Large intestine (tissue), 3 donors: ENCODE data around the gene POLR1G. TPM values are rescaled to one million over a fixed set of nuclear protein-coding genes. Genes with fewer than 3 reads are reported as not detected.
A peak's percentile ranks its signal among the peaks of the same experiment; 100 is the strongest.

Experiments
- DNase-seq, 2 donors: peaks; one replicate each; pipeline versions ENCODE4 v3.0.0 to v3.0.0-alpha.2; 2013
- H3K27ac ChIP-seq: one replicate; pipeline ENCODE4 v1.5.1; 2013; ENCODE audit warnings: low read length
- H3K27me3 ChIP-seq: 2 replicates; pipeline ENCODE4 v1.6.1; 2013; ENCODE audit warnings: low read length; ENCODE audit not compliant: control insufficient read depth, insufficient read depth
- H3K36me3 ChIP-seq: 2 replicates; pipeline ENCODE4 v1.6.1; 2013; ENCODE audit warnings: low read length; ENCODE audit not compliant: control insufficient read depth, insufficient read depth
- H3K4me1 ChIP-seq: one replicate; pipeline ENCODE4 v1.6.1; 2013; ENCODE audit warnings: low read length; ENCODE audit not compliant: control insufficient read depth, insufficient read depth
- H3K4me3 ChIP-seq: one replicate; pipeline ENCODE4 v1.5.1; 2013; ENCODE audit warnings: low read length
- H3K9me3 ChIP-seq: one replicate; pipeline ENCODE4 v1.6.1; 2013; ENCODE audit warnings: mild to moderate bottlenecking, low read depth, low read length, moderate library complexity; ENCODE audit not compliant: control insufficient read depth
- WGBS: methylation state at CpG from one replicate; pipeline ENCODE4 v1.1.5; 2013; ENCODE audit warnings: low lambda C conversion rate; ENCODE audit not compliant: insufficient coverage; 5-methylcytosine and 5-hydroxymethylcytosine counted together
- polyA plus RNA-seq: library from polyadenylated mRNA; unstranded; fragments of 120-200 nt; gene quantifications from one replicate; pipeline ENCODE4 v1.2.1, GENCODE V29; 2013

The POLR1G gene
- polyA plus RNA-seq, 1 donor: 4.1 TPM

DNA sequence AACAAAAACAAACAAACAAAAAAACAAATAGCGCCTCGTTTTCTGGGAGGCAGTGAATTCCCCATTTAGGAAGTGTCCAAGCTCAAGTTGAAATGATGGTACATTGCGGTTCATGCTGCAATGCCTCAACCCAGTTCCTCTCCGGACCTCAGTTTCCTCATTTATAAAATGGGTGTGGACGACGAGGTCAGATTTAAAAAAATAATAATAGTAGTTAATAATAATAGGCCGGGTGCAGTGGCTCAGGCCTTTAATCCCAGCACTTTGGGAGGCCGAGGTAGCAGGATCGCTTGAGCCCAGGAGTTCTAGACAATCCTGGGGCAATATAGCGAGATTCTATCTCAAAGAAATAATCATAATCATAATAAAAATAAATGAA is 32.7 kb downstream of the POLR1G start:
- Histone ChIP-seq H3K4me1 (peaks cover 9% of the 10 kb centered on the region), H3K9me3 (no peaks in the 10 kb centered on the region), H3K36me3 (no peaks in the 10 kb centered on the region), H3K27ac (no peak overlapping the region), H3K27me3 (no peaks in the 10 kb centered on the region), H3K4me3 (peak overlapping the region; percentile 44)
- no peak for DNase-seq
- no CpG with 5 or more reads among the region's 10 CpGs for WGBS

DNA sequence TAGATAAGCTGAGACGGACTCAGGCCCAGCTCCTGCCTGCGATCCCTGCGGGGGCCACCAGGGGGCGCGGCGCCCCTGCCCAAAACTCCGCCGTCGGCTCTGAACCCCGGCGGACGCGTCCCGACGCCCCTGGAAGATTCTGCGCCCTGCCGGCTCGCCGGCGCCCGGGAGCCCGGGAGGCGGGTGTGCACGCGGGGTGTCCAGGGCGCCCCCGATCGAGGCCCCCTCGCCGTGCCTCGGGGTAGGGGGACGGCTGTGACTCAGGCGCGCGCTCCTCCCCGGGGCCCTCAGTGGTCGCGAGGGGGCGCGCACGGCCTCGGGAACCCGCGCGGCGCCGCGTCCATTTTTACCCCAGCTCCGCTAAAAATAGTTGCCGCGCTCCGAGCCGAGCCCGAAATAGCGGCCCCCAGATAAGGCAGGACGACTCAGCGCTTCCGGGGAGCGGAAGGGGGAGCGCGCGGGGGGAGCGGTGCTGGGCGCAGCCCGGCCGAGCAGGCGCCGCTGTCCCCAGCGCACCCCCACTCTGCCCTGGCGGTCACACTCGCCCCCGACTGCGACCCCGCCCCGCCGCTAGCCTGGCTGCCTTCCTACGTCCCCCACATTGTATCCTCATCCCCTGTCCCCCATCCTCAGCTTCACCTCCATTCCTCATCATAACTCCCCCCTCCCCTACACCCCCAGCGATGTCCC is 33.3 kb downstream of the POLR1G start:
- WGBS: no CpG with 5 or more reads among the region's 78 CpGs
- Histone ChIP-seq H3K4me1 (peaks cover 14% of the 10 kb centered on the region), H3K4me3 (peak overlapping the region; percentile 44), H3K27me3 (no peaks in the 10 kb centered on the region), H3K9me3 (no peaks in the 10 kb centered on the region), H3K36me3 (no peaks in the 10 kb centered on the region), H3K27ac (peak overlapping the region; percentile 37)
- peak; percentile 66 to 79 for DNase-seq

DNA sequence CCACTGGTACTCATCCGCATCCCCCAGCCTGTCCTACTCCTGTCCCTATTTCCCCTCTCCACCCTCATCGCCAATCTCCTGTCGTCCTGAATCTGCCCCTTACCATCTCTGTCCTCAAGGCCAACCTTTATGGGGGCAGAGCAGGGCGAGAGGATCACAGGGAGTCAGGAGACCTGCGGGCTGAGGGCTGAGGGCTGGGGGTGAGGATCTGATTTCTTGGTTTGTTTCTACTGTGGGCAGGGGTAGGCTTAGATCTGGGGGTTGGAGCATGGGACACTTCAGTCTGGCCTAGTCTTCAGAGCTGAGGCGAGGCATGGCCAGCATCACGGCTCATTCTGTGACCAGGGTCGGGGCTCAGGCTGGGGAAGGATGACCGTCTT is 33.8 kb downstream of the POLR1G start:
- Histone ChIP-seq H3K4me3 (peak overlapping the region; percentile 44), H3K27ac (peak overlapping the region; percentile 17), H3K4me1 (peaks cover 16% of the 10 kb centered on the region), H3K27me3 (no peaks in the 10 kb centered on the region), H3K36me3 (no peaks in the 10 kb centered on the region), H3K9me3 (no peaks in the 10 kb centered on the region)
- no CpG with 5 or more reads among the region's 9 CpGs for WGBS
- DNase-seq: no peak

DNA sequence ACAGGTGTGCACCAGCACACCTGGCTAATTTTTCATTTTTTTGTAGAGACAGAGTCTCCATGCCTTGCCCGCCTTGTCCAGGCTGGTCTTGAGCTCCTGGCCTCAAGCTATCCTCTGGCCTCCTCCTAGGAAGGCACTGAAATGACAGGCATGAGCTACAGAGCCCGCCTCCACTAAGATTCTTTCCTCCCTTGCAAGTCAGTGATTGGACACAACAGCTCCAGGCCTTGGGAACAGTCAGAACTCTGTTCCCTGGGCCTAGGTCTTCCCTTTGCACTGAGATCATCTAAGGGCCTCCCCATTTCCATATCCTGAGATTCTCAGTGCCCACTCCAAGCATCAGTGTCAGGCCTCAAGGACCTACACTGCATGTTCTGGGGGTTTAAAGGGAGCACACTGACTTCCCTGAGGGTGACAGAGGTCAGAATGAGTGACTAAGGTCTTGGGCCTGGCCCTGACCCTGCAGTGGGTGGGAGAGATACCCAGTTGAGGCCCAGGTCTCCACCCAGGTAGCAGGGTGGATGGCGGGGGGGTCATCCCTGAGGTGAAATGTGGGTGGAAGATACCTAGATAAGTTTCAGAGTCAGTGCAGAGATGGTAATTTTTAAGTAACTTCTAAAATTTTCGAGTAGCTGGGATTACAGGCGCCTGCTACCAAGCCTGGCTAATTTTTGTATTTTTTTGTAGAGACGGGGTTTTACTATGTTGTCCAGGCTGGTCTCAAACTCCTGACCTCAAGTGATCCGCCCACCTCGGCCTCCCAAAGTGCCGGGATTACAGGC is 34.6 kb downstream of the POLR1G start:
- Histone ChIP-seq H3K4me3 (no peak overlapping the region), H3K4me1 (peaks cover 17% of the 10 kb centered on the region), H3K27me3 (no peaks in the 10 kb centered on the region), H3K9me3 (no peaks in the 10 kb centered on the region), H3K36me3 (no peaks in the 10 kb centered on the region), H3K27ac (no peak overlapping the region)
- WGBS: no CpG with 5 or more reads among the region's 9 CpGs
- DNase-seq: no peak

GRCh38 chr19:45442408-45442777 is 35.9 kb downstream of the POLR1G start:
- H3K27ac ChIP-seq: no peak overlapping the region
- H3K36me3 ChIP-seq: no peaks in the 10 kb centered on the region
- peaks cover 28% of the 10 kb centered on the region for H3K4me1 ChIP-seq
- WGBS: no CpG with 5 or more reads among the region's 2 CpGs
- H3K9me3 ChIP-seq: no peaks in the 10 kb centered on the region
- H3K4me3 ChIP-seq: no peak overlapping the region
- no peaks in the 10 kb centered on the region for H3K27me3 ChIP-seq
- no peak for DNase-seq

- Histone ChIP-seq H3K27me3 (no peaks in the 10 kb centered on the region), H3K36me3 (no peaks in the 10 kb centered on the region), H3K27ac (peak overlapping the region; percentile 51), H3K9me3 (no peaks in the 10 kb centered on the region), H3K4me3 (peak overlapping the region; percentile 64), H3K4me1 (peaks cover 34% of the 10 kb centered on the region)
- peak; percentile 72 to 74 for DNase-seq
- no CpG with 5 or more reads among the region's 15 CpGs for WGBS
Observed at GRCh38 chr19:45442778-45443461, 36.5 kb downstream of the POLR1G start.

GRCh38 chr19:45443462-45444317 is 37.2 kb downstream of the POLR1G start:
- Histone ChIP-seq H3K4me3 (peak overlapping the region; percentile 64), H3K4me1 (peaks cover 41% of the 10 kb centered on the region), H3K27me3 (no peaks in the 10 kb centered on the region), H3K9me3 (no peaks in the 10 kb centered on the region), H3K36me3 (no peaks in the 10 kb centered on the region), H3K27ac (peak overlapping the region; percentile 93)
- peak; percentile 96 to 97 for DNase-seq
- no CpG with 5 or more reads among the region's 49 CpGs for WGBS

GRCh38 chr19:45444318-45445041 is 38.0 kb downstream of the POLR1G start:
- Histone ChIP-seq H3K4me1 (peaks cover 47% of the 10 kb centered on the region), H3K9me3 (no peaks in the 10 kb centered on the region), H3K4me3 (peak overlapping the region; percentile 51), H3K36me3 (no peaks in the 10 kb centered on the region), H3K27me3 (no peaks in the 10 kb centered on the region), H3K27ac (peak overlapping the region; percentile 91)
- peak; percentile 89 to 93 for DNase-seq
- no CpG with 5 or more reads among the region's 47 CpGs for WGBS

DNA sequence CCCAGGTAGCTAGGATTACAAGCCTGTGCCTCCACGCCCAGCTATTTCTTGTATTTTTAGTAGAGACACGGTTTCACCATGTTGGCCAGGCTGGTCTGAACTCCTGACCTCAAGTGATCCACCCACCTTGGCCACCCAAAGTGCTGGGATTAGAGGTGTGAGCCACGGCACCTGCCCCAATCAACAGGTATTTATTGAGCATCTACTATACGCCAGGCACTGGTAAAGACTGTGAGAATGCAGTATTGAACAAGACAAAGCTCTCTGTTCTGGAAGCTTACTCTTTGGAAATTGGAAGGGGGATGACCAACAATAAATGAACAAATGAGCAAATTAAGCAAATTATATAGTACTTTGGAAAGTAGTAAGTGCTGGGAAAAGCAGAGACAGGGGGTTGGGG is 38.7 kb downstream of the POLR1G start:
- Histone ChIP-seq H3K36me3 (no peaks in the 10 kb centered on the region), H3K4me1 (peaks cover 53% of the 10 kb centered on the region), H3K27me3 (no peaks in the 10 kb centered on the region), H3K9me3 (no peaks in the 10 kb centered on the region), H3K27ac (no peak overlapping the region), H3K4me3 (no peak overlapping the region)
- no CpG with 5 or more reads among the region's 4 CpGs for WGBS
- DNase-seq: no peak
